Endothelial cell of umbilical vein (primary cell): ENCODE data around the gene STRN. TPM values are rescaled to one million over a fixed set of nuclear protein-coding genes. Genes with fewer than 3 reads are reported as not detected.
"Not testable (repeated sequence)": the region's sequence is repeated elsewhere in the genome, so short reads cannot be mapped to it uniquely, and the experiment has no call there.

Source experiments
- BruUV-seq: library from RNA; stranded (reverse); fragments of 400-500 nt; replicated peaks from 2 replicates; lab custom pipeline; 2021; lab: Mats Ljungman, UMichigan
- CTCF ChIA-PET: fragments of 300-600, 350-600 bp; sonication (Branson Sonifier 250); formaldehyde crosslinking; loops from one replicate; lab custom pipeline; 2021; ENCODE audit warnings: antibody characterized with exemption, inconsistent platforms; lab: Charles Lee
- POLR2A ChIA-PET: fragments of 300-600, 350-600 bp; sonication (Branson Sonifier 250); formaldehyde crosslinking; loops from one replicate; lab custom pipeline; 2021; ENCODE audit warnings: antibody characterized with exemption, inconsistent platforms; lab: Charles Lee
- DNase-seq: peaks from one replicate; pipeline ENCODE4 v3.0.0-alpha.2; 2011; ENCODE audit warnings: low read depth, low spot score
- FAIRE-seq: peaks from 2 replicates; lab custom pipeline; 2011; peaks lifted over from hg19 to GRCh38; lab: Jason Lieb, UNC
- H2AFZ ChIP-seq: 2 replicates; pipeline ENCODE4 v1.6.0; 2012; ENCODE audit warnings: low read depth, low read length, control low read depth, inconsistent platforms
- H3K27ac ChIP-seq: 2 replicates; pipeline ENCODE4 v1.5.1; 2011; ENCODE audit warnings: low read depth, mild to moderate bottlenecking, control low read depth, low read length, moderate library complexity; ENCODE audit not compliant: insufficient read depth
- H3K27me3 ChIP-seq, 2 experiments: 2 replicates each; pipeline versions ENCODE4 v1.6.0 to v1.6.1; 2011; ENCODE audit warnings: low read length in 2 of 2, mixed read lengths in 1 of 2; ENCODE audit not compliant: control insufficient read depth in 2 of 2, insufficient read depth in 2 of 2
- H3K36me3 ChIP-seq, 2 experiments: 2 replicates in 1 of 2; 3 replicates in 1 of 2; pipeline ENCODE4 v1.5.1; 2011; ENCODE audit warnings: low read length in 2 of 2, mild to moderate bottlenecking in 1 of 2, moderate library complexity in 1 of 2; ENCODE audit not compliant: control insufficient read depth in 2 of 2, insufficient read depth in 2 of 2; ENCODE audit errors: extremely low read depth in 1 of 2
- H3K4me1 ChIP-seq: 3 replicates; pipeline ENCODE4 v1.5.1; 2011; ENCODE audit warnings: mild to moderate bottlenecking, low read length; ENCODE audit not compliant: control insufficient read depth, insufficient read depth; ENCODE audit errors: extremely low read depth
- H3K4me2 ChIP-seq: 2 replicates; pipeline ENCODE4 v1.6.1; 2011; ENCODE audit warnings: low read length, control low read depth, mixed read lengths; ENCODE audit not compliant: insufficient read depth
- H3K4me3 ChIP-seq, 3 experiments: fragments of 200-600 bp in 1 of 3; sonication (generic), shearing (Covaris generic) in 1 of 3; replicated peaks in 1 of 3; 2 replicates each; pipeline ENCODE4 v1.5.1; 2011 to 2016; ENCODE audit warnings: control low read depth in 3 of 3, low read length in 3 of 3, mild to moderate bottlenecking in 2 of 3, inconsistent platforms in 1 of 3, low read depth in 1 of 3, moderate library complexity in 1 of 3; ENCODE audit not compliant: insufficient read depth in 1 of 3
- H3K79me2 ChIP-seq: 2 replicates; pipeline ENCODE4 v1.6.0; 2012; ENCODE audit warnings: low read length, inconsistent platforms; ENCODE audit not compliant: control insufficient read depth, insufficient read depth
- H3K9ac ChIP-seq: replicated peaks from 2 replicates; pipeline ENCODE3; 2011; ENCODE audit warnings: low read length, control low read depth; ENCODE audit not compliant: insufficient read depth; ENCODE audit errors: extremely low read depth
- H3K9me1 ChIP-seq: replicated peaks from 3 replicates; pipeline ENCODE4 v1.6.0; 2011; ENCODE audit warnings: mild to moderate bottlenecking, low read length; ENCODE audit not compliant: control insufficient read depth, insufficient read depth; ENCODE audit errors: extremely low read depth
- H3K9me3 ChIP-seq: replicated peaks from 2 replicates; pipeline ENCODE4 v1.5.1; 2012; ENCODE audit warnings: low read length, inconsistent platforms; ENCODE audit not compliant: control insufficient read depth, insufficient read depth
- H4K20me1 ChIP-seq: replicated peaks from 2 replicates; pipeline ENCODE3; 2011; ENCODE audit warnings: mild to moderate bottlenecking, low read length; ENCODE audit not compliant: control insufficient read depth, insufficient read depth; ENCODE audit errors: extremely low read depth
- CTCF ChIP-seq, 2 donors: IDR thresholded peaks; 1 replicate in 1 of 2; 2 replicates in 1 of 2; pipeline ENCODE4 v1.5.1; 2011; ENCODE audit warnings: low read length in 2 of 2, mild to moderate bottlenecking in 2 of 2, moderate library complexity in 2 of 2, control low read depth in 1 of 2, inconsistent platforms in 1 of 2, low read depth in 1 of 2; ENCODE audit not compliant: insufficient read depth in 1 of 2; ENCODE audit errors: extremely low read depth in 1 of 2
- EZH2 ChIP-seq: IDR thresholded peaks from 2 replicates; pipeline ENCODE4 v1.6.1; 2012; ENCODE audit warnings: borderline replicate concordance, low read depth, mild to moderate bottlenecking, moderate library complexity, low read length, inconsistent platforms; ENCODE audit not compliant: severe bottlenecking
- FOS ChIP-seq: IDR thresholded peaks from 2 replicates; pipeline ENCODE4 v1.6.1; 2011; ENCODE audit warnings: mild to moderate bottlenecking, low read length, moderate library complexity, borderline replicate concordance; ENCODE audit not compliant: insufficient read depth
- GATA2 ChIP-seq: IDR thresholded peaks from 2 replicates; pipeline ENCODE4 v1.7.0; 2011; ENCODE audit warnings: low read depth, mild to moderate bottlenecking, moderate library complexity, mixed read lengths, low read length; ENCODE audit not compliant: insufficient read length, insufficient read depth
- JUN ChIP-seq: IDR thresholded peaks from 2 replicates; pipeline ENCODE4 v1.6.1; 2011; ENCODE audit warnings: borderline replicate concordance, low read depth; ENCODE audit not compliant: insufficient read length, insufficient read depth
- MYC ChIP-seq: IDR thresholded peaks from one replicate; pipeline ENCODE4 v1.6.1; 2011; ENCODE audit warnings: mild to moderate bottlenecking, low read depth, low read length
- POLR2A ChIP-seq: IDR thresholded peaks from 2 replicates; pipeline ENCODE4 v1.6.1; 2012; ENCODE audit warnings: low read depth, mild to moderate bottlenecking, control low read depth, low read length
- POLR2AphosphoS5 ChIP-seq: IDR thresholded peaks from 2 replicates; pipeline ENCODE4 v1.6.1; 2012; ENCODE audit warnings: low read depth, mild to moderate bottlenecking, control low read depth, low read length, moderate library complexity; ENCODE audit not compliant: insufficient read depth
- dilution Hi-C: fragments of 300-500 bp; cut with MboI; formaldehyde crosslinking; loops from one replicate; pipeline ENCODE4 v1.15.0; 2019; ENCODE audit warnings: low sequenced_read_pairs; ENCODE audit not compliant: extremely low pct_ligation_motif_present
- intact Hi-C: fragments of 100-400 bp; cut with micrococcal nuclease; formaldehyde crosslinking; loops from one replicate; pipeline ENCODE4 v1.10.0; 2022
- polyA plus RNA-seq, 4 experiments: library from polyadenylated mRNA; depleted of rRNA in 3 of 4; stranded (reverse) in 3 of 4; unstranded in 1 of 4; fragments of >200 nt; gene quantifications; 2 replicates each; pipeline versions ENCODE4 v1.2.1 to v1.2.3, GENCODE V29; 2011 to 2012; ENCODE audit warnings: missing spikeins in 1 of 4
- total RNA-seq: library from RNA; stranded (reverse); gene quantifications from 2 replicates; pipeline ENCODE4 v1.2.3, GENCODE V29; 2021
- TF ChIP-seq, protein P1 (sequence below): IDR thresholded peaks from 2 replicates; pipeline ENCODE4 v1.6.1; 2011; ENCODE audit not compliant: insufficient read depth, insufficient read length

Gene STRN
- total and polyA plus RNA-seq, 2 donors (not counting 3 experiments of a cell fraction or from before 2014, with no cell fraction given): 6.7 to 33.4 TPM

DNA sequence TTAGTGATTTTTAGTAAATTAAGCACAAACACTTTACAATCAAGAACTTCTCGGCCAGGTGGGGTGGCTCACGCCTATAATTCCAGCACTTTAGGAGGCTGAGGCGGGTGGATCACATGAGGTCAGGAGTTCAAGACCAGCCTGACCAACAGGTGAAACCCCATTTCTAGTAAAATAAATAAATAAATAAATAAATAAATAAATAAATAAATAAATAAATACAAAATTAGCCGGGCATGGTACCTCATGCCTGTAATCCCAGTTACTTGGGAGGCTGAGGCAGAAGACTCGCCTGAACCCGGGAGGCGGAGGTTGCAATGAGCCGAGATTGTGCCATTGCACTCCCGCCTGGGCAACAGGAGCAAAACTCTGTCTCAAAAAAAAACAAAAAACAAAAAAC is 79.2 kb downstream of the STRN start:
- H4K20me1 ChIP-seq, H3K27me3 ChIP-seq, FAIRE-seq, dilution Hi-C loops, BruUV-seq, POLR2A ChIA-PET, H2AFZ ChIP-seq, DNase-seq, H3K4me2 ChIP-seq, H3K9me1 ChIP-seq, H3K9ac ChIP-seq, H3K4me1 ChIP-seq, H3K36me3 ChIP-seq, H3K4me3 ChIP-seq, H3K79me2 ChIP-seq, H3K9me3 ChIP-seq, H3K27ac ChIP-seq, CTCF ChIA-PET: not testable (repeated sequence)
- intact Hi-C loops: loop anchor here (5.0 kb wide), 1 partner anchor 80 kb away; the partner anchor contains the start of gene STRN

GRCh38 chr2:36886664-36887063 is 79.7 kb downstream of the STRN start:
- H3K4me2 ChIP-seq: no peak overlapping the region
- no TSS peak for BruUV-seq
- TF ChIP-seq FOS (no peak), JUN (no peak), CTCF (IDR thresholded peaks at IDR 0.05; ENCODE audit: extremely low read depth in 1 of 2, insufficient read depth in 1 of 2, low read depth in 1 of 2, low read length in 2 of 2) (no peak), POLR2A (no peak), POLR2AphosphoS5 (no peak), GATA2 (no peak), EZH2 (no peak), MYC (no peak)
- TF ChIP-seq, protein P1, sequence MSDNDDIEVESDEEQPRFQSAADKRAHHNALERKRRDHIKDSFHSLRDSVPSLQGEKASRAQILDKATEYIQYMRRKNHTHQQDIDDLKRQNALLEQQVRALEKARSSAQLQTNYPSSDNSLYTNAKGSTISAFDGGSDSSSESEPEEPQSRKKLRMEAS: no peak
- peaks cover 3 to 6% of the 10 kb centered on the region in 2 experiments for H3K36me3 ChIP-seq
- POLR2A ChIA-PET: no interaction called here
- FAIRE-seq: peak; percentile 12
- DNase-seq: peak; percentile 56
- CTCF ChIA-PET: no interaction called here
- H3K4me1 ChIP-seq: peaks cover 5% of the 10 kb centered on the region
- H2AFZ ChIP-seq: no peak overlapping the region
- dilution Hi-C loops: no loop called here
- no peaks in the 10 kb centered on the region for H4K20me1 ChIP-seq
- no peaks in the 10 kb centered on the region for H3K27me3 ChIP-seq
- no peaks in the 10 kb centered on the region for H3K9me1 ChIP-seq
- no peak overlapping the region for H3K4me3 ChIP-seq
- intact Hi-C loops: loop anchor here (5.0 kb wide), 1 partner anchor 81 kb away; the partner anchor contains the start of gene STRN
- no peaks in the 10 kb centered on the region for H3K79me2 ChIP-seq
- no peak overlapping the region for H3K9ac ChIP-seq
- no peaks in the 10 kb centered on the region for H3K9me3 ChIP-seq
- H3K27ac ChIP-seq: peak overlapping the region; percentile 0
